Nephron (organoid): Measurements from ENCODE around the gene ATP7A.
"Not testable (repeated sequence)": the region's sequence is repeated elsewhere in the genome, so short reads cannot be mapped to it uniquely, and the experiment has no call there.

Source experiments
- H3K27ac Mint-ChIP-seq, 3 experiments: 2 replicates each; pipeline ENCODE4 v1.8.0; 2020; ENCODE audit warnings: mixed read lengths in 3 of 3, mild to moderate bottlenecking in 2 of 3, moderate library complexity in 1 of 3
- H3K27me3 Mint-ChIP-seq: 2 replicates; pipeline ENCODE4 v1.8.0; 2021; ENCODE audit warnings: low read depth, mild to moderate bottlenecking, moderate library complexity, mixed read lengths
- H3K36me3 Mint-ChIP-seq: 2 replicates; pipeline ENCODE4 v1.8.0; 2020; ENCODE audit warnings: low read depth, mixed read lengths
- H3K4me1 Mint-ChIP-seq: 2 replicates; pipeline ENCODE4 v1.8.0; 2020; ENCODE audit warnings: mixed read lengths
- H3K4me3 Mint-ChIP-seq, 3 experiments: 2 replicates each; pipeline ENCODE4 v1.8.0; 2020; ENCODE audit warnings: mild to moderate bottlenecking in 3 of 3, mixed read lengths in 3 of 3, moderate library complexity in 2 of 3
- H3K9me3 Mint-ChIP-seq: 2 replicates; pipeline ENCODE4 v1.8.0; 2020; ENCODE audit warnings: mixed read lengths
- TF ChIP-seq, protein P1 (sequence below), 3 experiments: fragments of 200-600 bp; sonication (generic); IDR thresholded peaks; one replicate each; pipeline ENCODE4 v1.5.0; 2021; ENCODE audit warnings: antibody characterized with exemption in 3 of 3; ENCODE audit not compliant: unreplicated experiment in 3 of 3

ATP7A gene

DNA sequence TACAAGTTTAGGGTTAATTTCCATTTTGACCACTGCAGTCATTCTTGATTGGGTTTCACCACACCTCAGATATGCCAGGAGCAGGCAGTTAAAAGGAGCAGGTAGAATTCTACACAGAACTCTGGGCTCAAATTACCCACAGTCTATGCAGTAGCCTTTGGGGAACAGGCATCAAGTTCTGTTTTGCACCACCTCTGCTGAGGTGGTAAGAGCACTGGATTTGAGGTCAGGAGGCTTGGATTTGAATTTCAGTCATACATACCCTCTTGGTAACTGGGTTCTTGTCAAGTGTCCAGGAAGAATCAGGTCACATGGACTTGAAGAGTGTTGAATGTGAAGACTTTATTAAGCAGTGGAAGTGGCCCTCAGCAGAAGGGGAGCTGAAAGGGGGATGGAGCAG is 153.2 kb downstream of the ATP7A start:
- no peaks in the 10 kb centered on the region for H3K4me1 Mint-ChIP-seq
- H3K27ac Mint-ChIP-seq: no peak overlapping the region
- H3K36me3 Mint-ChIP-seq: no peaks in the 10 kb centered on the region
- no peak overlapping the region for H3K4me3 Mint-ChIP-seq
- no peaks in the 10 kb centered on the region for H3K27me3 Mint-ChIP-seq
- TF ChIP-seq, protein P1, sequence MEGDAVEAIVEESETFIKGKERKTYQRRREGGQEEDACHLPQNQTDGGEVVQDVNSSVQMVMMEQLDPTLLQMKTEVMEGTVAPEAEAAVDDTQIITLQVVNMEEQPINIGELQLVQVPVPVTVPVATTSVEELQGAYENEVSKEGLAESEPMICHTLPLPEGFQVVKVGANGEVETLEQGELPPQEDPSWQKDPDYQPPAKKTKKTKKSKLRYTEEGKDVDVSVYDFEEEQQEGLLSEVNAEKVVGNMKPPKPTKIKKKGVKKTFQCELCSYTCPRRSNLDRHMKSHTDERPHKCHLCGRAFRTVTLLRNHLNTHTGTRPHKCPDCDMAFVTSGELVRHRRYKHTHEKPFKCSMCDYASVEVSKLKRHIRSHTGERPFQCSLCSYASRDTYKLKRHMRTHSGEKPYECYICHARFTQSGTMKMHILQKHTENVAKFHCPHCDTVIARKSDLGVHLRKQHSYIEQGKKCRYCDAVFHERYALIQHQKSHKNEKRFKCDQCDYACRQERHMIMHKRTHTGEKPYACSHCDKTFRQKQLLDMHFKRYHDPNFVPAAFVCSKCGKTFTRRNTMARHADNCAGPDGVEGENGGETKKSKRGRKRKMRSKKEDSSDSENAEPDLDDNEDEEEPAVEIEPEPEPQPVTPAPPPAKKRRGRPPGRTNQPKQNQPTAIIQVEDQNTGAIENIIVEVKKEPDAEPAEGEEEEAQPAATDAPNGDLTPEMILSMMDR (IDR thresholded peaks at IDR 0.05; ENCODE audit: unreplicated experiment in 3 of 3): no peak
- peaks cover 13% of the 10 kb centered on the region for H3K9me3 Mint-ChIP-seq

DNA sequence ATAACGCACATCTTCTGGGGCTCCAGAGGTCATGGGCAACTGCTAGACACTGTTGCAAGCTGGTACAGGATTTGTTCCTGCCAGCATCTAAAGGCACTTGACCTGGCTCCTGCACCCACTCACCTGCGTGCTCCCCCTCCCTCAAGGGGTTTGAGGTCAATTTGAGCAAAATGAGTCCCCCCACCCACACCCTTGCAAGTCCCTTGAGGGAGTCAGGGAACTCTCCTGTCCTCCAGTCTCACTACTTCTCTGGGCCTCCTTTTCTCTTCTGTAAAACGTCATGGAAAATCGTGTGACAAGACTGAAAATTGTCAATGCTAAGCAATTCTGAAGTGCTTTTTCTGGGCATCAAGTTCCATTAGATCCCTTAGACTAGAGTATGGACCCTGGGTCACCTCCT is 153.7 kb downstream of the ATP7A start:
- no peaks in the 10 kb centered on the region for H3K27me3 Mint-ChIP-seq
- no peak overlapping the region for H3K4me3 Mint-ChIP-seq
- TF ChIP-seq, protein P1 (IDR thresholded peaks at IDR 0.05; ENCODE audit: unreplicated experiment in 3 of 3): no peak
- H3K9me3 Mint-ChIP-seq: peaks cover 18% of the 10 kb centered on the region
- no peaks in the 10 kb centered on the region for H3K36me3 Mint-ChIP-seq
- no peak overlapping the region for H3K27ac Mint-ChIP-seq
- no peaks in the 10 kb centered on the region for H3K4me1 Mint-ChIP-seq

DNA sequence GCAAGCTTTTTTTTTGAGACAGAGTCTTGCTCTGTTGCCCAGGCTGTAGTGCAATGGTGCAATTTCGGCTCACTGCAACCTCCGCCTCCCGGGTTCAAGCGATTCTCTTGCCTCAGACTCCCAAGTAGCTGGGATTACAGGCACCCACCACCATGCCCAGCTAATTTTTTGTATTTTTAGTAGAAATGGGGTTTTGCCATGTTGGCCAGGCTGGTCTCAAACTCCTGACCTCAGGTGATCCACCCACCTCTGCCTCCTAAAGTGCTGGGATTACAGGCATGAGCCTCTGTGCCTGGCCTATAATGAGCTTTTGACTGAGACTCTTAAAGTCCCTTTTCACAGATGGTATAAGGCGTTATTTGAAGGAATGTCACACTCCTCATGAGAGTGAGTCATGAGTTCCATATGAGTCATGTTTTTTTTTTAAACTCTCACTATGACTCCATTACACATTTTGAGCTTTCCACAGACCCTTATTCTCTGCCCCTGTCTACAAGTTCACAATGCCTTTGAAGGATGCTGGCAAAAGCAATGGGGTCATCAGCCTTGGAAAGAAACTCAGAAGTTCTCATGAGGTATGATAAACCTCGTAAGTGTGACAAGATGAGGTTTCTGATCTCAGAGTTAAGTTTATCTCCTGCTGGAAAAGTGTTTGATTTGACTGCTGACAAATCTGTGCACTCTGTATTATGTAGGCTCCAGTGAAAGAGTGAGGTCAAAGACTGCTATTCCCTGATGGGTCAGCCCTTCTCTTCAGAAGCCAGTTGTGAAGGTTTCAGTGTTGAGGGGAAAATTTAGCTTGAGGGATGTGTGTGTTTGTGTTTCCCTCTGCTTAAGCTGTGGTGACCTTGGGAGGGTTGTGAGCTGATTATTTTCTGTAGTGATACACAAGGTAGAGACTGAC is 154.5 kb downstream of the ATP7A start:
- peaks cover 18% of the 10 kb centered on the region for H3K9me3 Mint-ChIP-seq
- H3K27me3 Mint-ChIP-seq, H3K36me3 Mint-ChIP-seq, H3K4me1 Mint-ChIP-seq, H3K27ac Mint-ChIP-seq, H3K4me3 Mint-ChIP-seq: not testable (repeated sequence)

DNA sequence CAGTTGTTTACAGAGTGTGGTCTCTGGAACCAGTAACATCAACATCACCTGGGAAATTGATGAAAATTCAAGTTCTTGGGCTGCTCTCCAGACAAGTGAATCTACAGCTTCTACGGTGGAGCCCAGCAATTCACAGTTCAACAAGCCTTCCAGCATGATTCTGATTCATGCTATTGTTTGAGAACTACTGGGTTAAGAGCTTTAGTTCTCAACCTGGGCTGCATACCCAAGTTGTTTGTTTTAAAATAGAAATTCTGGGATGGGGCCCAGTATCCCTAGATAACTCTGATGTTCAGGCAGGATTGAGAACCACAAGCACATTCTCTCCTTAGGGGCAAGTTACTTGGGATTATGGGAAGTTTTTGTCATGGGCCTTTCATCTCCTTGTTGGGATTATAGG is 155.6 kb downstream of the ATP7A start:
- peaks cover 18% of the 10 kb centered on the region for H3K9me3 Mint-ChIP-seq
- H3K4me1 Mint-ChIP-seq: no peaks in the 10 kb centered on the region
- no peak overlapping the region for H3K27ac Mint-ChIP-seq
- H3K27me3 Mint-ChIP-seq: no peaks in the 10 kb centered on the region
- no peak overlapping the region for H3K4me3 Mint-ChIP-seq
- TF ChIP-seq, protein P1 (IDR thresholded peaks at IDR 0.05; ENCODE audit: unreplicated experiment in 3 of 3): no peak
- no peaks in the 10 kb centered on the region for H3K36me3 Mint-ChIP-seq

DNA sequence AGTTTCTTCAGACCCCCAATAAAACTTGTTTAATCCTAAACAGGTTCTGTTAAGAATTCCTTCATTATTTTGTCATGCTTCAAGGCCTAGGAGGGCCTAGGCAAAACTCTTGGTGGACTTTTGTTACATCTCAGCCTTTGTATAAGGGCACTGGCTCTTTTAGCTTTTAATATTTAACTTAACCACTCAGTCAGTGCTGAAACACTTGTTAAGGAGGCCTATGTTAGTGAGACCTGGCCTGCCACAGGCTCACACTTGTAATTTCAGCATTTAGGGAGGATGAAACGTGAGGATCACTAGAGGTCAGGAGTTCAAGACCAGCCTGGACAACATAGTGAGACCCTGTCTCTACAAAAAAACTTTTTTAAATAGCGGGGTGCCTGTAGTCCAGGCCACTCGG is 160.8 kb downstream of the ATP7A start:
- Mint-ChIP-seq H3K27ac (peak overlapping the region; percentile 68 to 91 (median 85)), H3K4me3 (no peak overlapping the region), H3K9me3 (peaks cover 24% of the 10 kb centered on the region), H3K27me3 (no peaks in the 10 kb centered on the region), H3K36me3 (no peaks in the 10 kb centered on the region), H3K4me1 (no peaks in the 10 kb centered on the region)
- TF ChIP-seq, protein P1 (IDR thresholded peaks at IDR 0.05; ENCODE audit: unreplicated experiment in 3 of 3): no peak

DNA sequence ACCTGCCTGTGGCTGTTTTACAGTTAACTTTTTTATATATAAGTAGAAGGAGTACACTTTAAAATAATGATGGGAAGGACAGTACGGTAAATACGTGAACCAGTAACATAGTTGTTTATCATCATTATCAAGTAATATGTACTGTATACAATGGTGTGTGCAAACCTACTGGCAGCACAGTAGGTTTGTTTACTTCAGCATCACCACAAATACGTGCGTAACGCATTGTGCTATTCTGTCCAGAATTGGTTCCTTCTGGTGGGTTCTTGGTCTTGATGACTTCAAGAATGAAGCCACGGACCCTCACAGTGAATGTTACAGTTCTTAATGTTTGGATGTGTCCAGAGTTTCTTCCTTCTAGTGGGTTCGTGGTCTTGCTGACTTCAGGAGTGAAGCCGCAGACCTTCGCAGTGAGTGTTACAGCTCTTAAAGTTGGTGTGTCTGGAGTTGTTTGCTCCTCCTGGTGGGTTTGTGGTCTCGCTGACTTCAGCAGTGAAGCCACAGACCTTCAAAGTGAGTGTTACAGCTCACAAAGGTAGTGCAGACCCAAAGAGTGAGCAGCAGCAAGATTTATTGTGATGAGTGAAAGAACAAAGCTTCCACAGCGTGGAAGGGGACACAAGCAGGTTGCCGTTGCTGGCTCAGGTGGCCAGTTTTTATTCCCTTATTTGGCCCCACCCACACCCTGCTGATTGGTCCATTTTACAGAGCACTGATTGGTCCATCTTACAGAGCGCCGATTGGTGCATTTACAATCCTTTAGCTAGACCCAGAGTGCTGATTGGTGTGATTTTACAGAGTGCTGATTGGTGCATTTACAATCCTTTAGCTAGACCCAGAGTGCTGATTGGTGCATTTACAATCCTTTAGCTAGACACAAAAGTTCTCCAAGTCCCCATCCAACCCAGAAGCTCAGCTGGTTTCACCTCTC is 162.9 kb downstream of the ATP7A start:
- peaks cover 20% of the 10 kb centered on the region for H3K9me3 Mint-ChIP-seq
- not testable (repeated sequence) for H3K36me3 Mint-ChIP-seq, H3K4me1 Mint-ChIP-seq, H3K27ac Mint-ChIP-seq, H3K4me3 Mint-ChIP-seq, H3K27me3 Mint-ChIP-seq
